H9 (cell line): ENCODE measurements around the gene VAV2. TPM values are rescaled to one million over a fixed set of nuclear protein-coding genes. Genes with fewer than 3 reads are reported as not detected.

Experiments used
- DNase-seq: peaks from one replicate; pipeline ENCODE4 v3.0.0-alpha.2; 2017
- H2AFZ ChIP-seq: one replicate; pipeline ENCODE4 v1.6.1; 2013; ENCODE audit warnings: mild to moderate bottlenecking, low read length, control low read depth, moderate library complexity
- H2AK5ac ChIP-seq: 2 replicates; pipeline ENCODE4 v1.6.1; 2013; ENCODE audit warnings: low read length, control low read depth, mixed read lengths; ENCODE audit not compliant: insufficient read length
- H2BK120ac ChIP-seq: one replicate; pipeline ENCODE4 v1.6.1; 2013; ENCODE audit warnings: low read depth, mild to moderate bottlenecking, low read length, control low read depth, inconsistent platforms; ENCODE audit not compliant: poor library complexity, severe bottlenecking
- H2BK12ac ChIP-seq: 2 replicates; pipeline ENCODE4 v1.6.1; 2013; ENCODE audit warnings: low read length, control low read depth, mixed read lengths, low read depth; ENCODE audit not compliant: insufficient read length
- H2BK15ac ChIP-seq: 2 replicates; pipeline ENCODE4 v1.6.1; 2013; ENCODE audit warnings: low read depth, low read length, control low read depth
- H2BK20ac ChIP-seq: one replicate; pipeline ENCODE4 v1.6.1; 2013; ENCODE audit warnings: low read depth, mild to moderate bottlenecking, low read length, control low read depth, inconsistent platforms; ENCODE audit not compliant: poor library complexity, severe bottlenecking
- H2BK5ac ChIP-seq: 2 replicates; pipeline ENCODE4 v1.6.1; 2013; ENCODE audit warnings: low read length, control low read depth, mixed read lengths; ENCODE audit not compliant: insufficient read length
- H3K14ac ChIP-seq: 2 replicates; pipeline ENCODE4 v1.6.1; 2013; ENCODE audit warnings: low read length, control low read depth; ENCODE audit not compliant: insufficient read depth
- H3K18ac ChIP-seq: 2 replicates; pipeline ENCODE4 v1.6.1; 2013; ENCODE audit warnings: low read depth, mild to moderate bottlenecking, mixed read lengths, low read length, control low read depth; ENCODE audit not compliant: insufficient read length
- H3K23ac ChIP-seq: 2 replicates; pipeline ENCODE4 v1.6.1; 2013; ENCODE audit warnings: low read length, control low read depth, mixed read lengths, low read depth; ENCODE audit not compliant: insufficient read length
- H3K23me2 ChIP-seq: 2 replicates; pipeline ENCODE4 v1.6.1; 2013; ENCODE audit warnings: low read depth, mild to moderate bottlenecking, mixed read lengths, low read length, control low read depth; ENCODE audit not compliant: insufficient read length, poor library complexity, severe bottlenecking
- H3K27ac ChIP-seq: 2 replicates; pipeline ENCODE4 v1.5.1; 2013; ENCODE audit warnings: low read length, control low read depth, mixed read lengths, low read depth; ENCODE audit not compliant: insufficient read length
- H3K27me3 ChIP-seq: 2 replicates; pipeline ENCODE4 v1.6.1; 2013; ENCODE audit warnings: low read length, control low read depth, inconsistent platforms; ENCODE audit not compliant: insufficient read depth
- H3K4ac ChIP-seq: 2 replicates; pipeline ENCODE4 v1.6.1; 2013; ENCODE audit warnings: low read depth, mild to moderate bottlenecking, control low read depth, inconsistent platforms, low read length, moderate library complexity
- H3K4me1 ChIP-seq: 2 replicates; pipeline ENCODE4 v1.6.1; 2013; ENCODE audit warnings: low read length, control low read depth, inconsistent platforms; ENCODE audit not compliant: insufficient read depth
- H3K4me2 ChIP-seq: 2 replicates; pipeline ENCODE4 v1.6.1; 2013; ENCODE audit warnings: low read length, control low read depth, mixed read lengths; ENCODE audit not compliant: insufficient read length, insufficient read depth
- H3K56ac ChIP-seq: 2 replicates; pipeline ENCODE4 v1.6.1; 2013; ENCODE audit warnings: low read depth, mild to moderate bottlenecking, mixed read lengths, low read length, control low read depth; ENCODE audit not compliant: insufficient read length
- H3K79me1 ChIP-seq: 2 replicates; pipeline ENCODE4 v1.6.1; 2013; ENCODE audit warnings: low read depth, mild to moderate bottlenecking, moderate library complexity, low read length, control low read depth, inconsistent platforms; ENCODE audit not compliant: insufficient read depth, poor library complexity, severe bottlenecking
- H3K79me2 ChIP-seq: 2 replicates; pipeline ENCODE4 v1.6.1; 2013; ENCODE audit warnings: low read length, control low read depth, inconsistent platforms; ENCODE audit not compliant: insufficient read depth
- H3K9ac ChIP-seq: 2 replicates; pipeline ENCODE4 v1.6.1; 2013; ENCODE audit warnings: low read length, control low read depth, mixed read lengths; ENCODE audit not compliant: insufficient read length; ENCODE audit errors: extremely low read depth
- H3K9me3 ChIP-seq: one replicate; pipeline ENCODE4 v1.6.1; 2013; ENCODE audit warnings: low read depth, low read length, inconsistent platforms; ENCODE audit not compliant: control insufficient read depth
- H3T11ph ChIP-seq: one replicate; pipeline ENCODE4 v1.6.1; 2013; ENCODE audit warnings: mild to moderate bottlenecking, low read length, control low read depth, inconsistent platforms
- H4K20me1 ChIP-seq: one replicate; pipeline ENCODE4 v1.6.1; 2013; ENCODE audit not compliant: control insufficient read depth, insufficient read length, insufficient read depth
- H4K5ac ChIP-seq: 2 replicates; pipeline ENCODE4 v1.6.1; 2013; ENCODE audit warnings: low read depth, mild to moderate bottlenecking, mixed read lengths, low read length, control low read depth; ENCODE audit not compliant: insufficient read length
- H4K8ac ChIP-seq: replicated peaks from 2 replicates; pipeline ENCODE4 v1.6.1; 2013; ENCODE audit warnings: low read length, control low read depth, mixed read lengths, low read depth; ENCODE audit not compliant: insufficient read length
- H4K91ac ChIP-seq: 2 replicates; pipeline ENCODE4 v1.6.1; 2013; ENCODE audit warnings: low read depth, mild to moderate bottlenecking, moderate library complexity, mixed read lengths, low read length, control low read depth; ENCODE audit not compliant: insufficient read length
- H3K27ac Mint-ChIP-seq, 3 experiments: 2 replicates in 2 of 3; 3 replicates in 1 of 3; pipeline ENCODE4 v1.8.0; 2020 to 2021; ENCODE audit warnings: mixed read lengths in 3 of 3, mild to moderate bottlenecking in 1 of 3, moderate library complexity in 1 of 3
- H3K27me3 Mint-ChIP-seq: 2 replicates; pipeline ENCODE4 v1.8.0; 2021; ENCODE audit warnings: low read depth, mild to moderate bottlenecking, moderate library complexity, mixed read lengths
- H3K36me3 Mint-ChIP-seq, 3 experiments: 2 replicates in 2 of 3; 3 replicates in 1 of 3; pipeline ENCODE4 v1.8.0; 2020 to 2021; ENCODE audit warnings: low read depth in 3 of 3, mixed read lengths in 3 of 3; ENCODE audit not compliant: insufficient read depth in 1 of 3
- H3K4me1 Mint-ChIP-seq, 2 experiments: 2 replicates each; pipeline ENCODE4 v1.8.0; 2020; ENCODE audit warnings: mixed read lengths in 2 of 2
- H3K4me3 Mint-ChIP-seq, 2 experiments: 2 replicates in 1 of 2; 3 replicates in 1 of 2; pipeline ENCODE4 v1.8.0; 2020 to 2021; ENCODE audit warnings: mild to moderate bottlenecking in 2 of 2, mixed read lengths in 2 of 2, moderate library complexity in 1 of 2
- H3K9me3 Mint-ChIP-seq, 2 experiments: 2 replicates in 1 of 2; 3 replicates in 1 of 2; pipeline ENCODE4 v1.8.0; 2020; ENCODE audit warnings: mild to moderate bottlenecking in 2 of 2, mixed read lengths in 2 of 2, moderate library complexity in 1 of 2
- WGBS: extraction: QIAGEN DNeasy Blood & Tissue Kit; methylation state at CpG from one replicate; pipeline ENCODE4 v1.1.7; 2013; ENCODE audit warnings: missing lambda C conversion rate, low lambda C conversion rate, mixed read lengths; ENCODE audit not compliant: insufficient read length; ENCODE audit errors: extremely low coverage; 5-methylcytosine and 5-hydroxymethylcytosine counted together
- total RNA-seq: library from RNA; stranded (reverse); gene quantifications from 2 replicates; pipeline ENCODE4 v1.2.1, GENCODE V29; 2021
- TF ChIP-seq, protein P1 (sequence below): fragments of 200-600 bp; sonication (generic); conservative IDR thresholded peaks from 3 replicates; pipeline ENCODE4 v1.8.0; 2021; ENCODE audit warnings: antibody characterized with exemption, mild to moderate bottlenecking

Gene VAV2
- total RNA-seq, 1 experiment from 2014 or later = 58.7 TPM

DNA sequence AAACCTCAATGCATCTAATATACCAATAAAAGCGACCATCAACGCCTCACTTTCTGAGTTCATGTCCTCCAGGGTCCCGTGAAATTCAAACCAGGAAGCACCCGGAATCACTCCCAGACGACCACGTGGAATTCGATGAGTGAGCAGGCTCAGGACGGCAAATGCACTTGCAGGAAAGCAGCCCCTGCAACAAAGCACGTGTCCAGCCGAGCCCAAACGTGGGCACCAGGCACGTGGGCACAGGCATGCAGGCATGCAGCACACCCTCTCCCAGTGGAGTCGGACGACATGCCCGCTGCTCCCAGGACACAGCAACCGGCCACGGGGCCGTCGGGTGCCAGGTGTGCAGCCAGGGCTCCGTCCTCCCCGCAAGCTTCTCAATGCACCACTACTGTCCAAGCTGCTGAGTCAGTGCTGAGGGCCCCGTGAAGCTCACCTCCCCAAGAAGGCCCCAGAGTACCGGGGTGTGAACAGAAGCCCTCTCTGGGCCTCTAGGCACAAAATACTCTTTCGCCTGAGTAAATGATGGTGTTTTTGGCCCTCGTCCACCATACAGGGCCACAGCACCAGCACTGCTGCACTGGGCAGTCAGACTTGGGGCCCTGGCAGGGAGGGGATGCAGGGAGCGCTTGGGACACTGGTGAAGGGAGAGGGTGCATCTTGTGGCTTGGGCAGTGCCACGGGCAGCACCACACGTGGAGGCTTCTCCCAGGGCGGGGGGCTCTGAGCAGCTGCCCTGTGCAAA lies 87.6 kb downstream of the VAV2 start:
- no peak overlapping the region for H3T11ph ChIP-seq
- H3K4ac ChIP-seq = no peak overlapping the region
- H3K79me1 ChIP-seq = no peaks in the 10 kb centered on the region
- H3K23me2 ChIP-seq = peaks cover 3% of the 10 kb centered on the region
- H2BK5ac ChIP-seq = no peak overlapping the region
- H2BK12ac ChIP-seq = no peak overlapping the region
- no peaks in the 10 kb centered on the region for H3K27me3 ChIP-seq
- no peaks in the 10 kb centered on the region for H3K4me1 ChIP-seq
- no peak for DNase-seq
- H3K9ac ChIP-seq = no peak overlapping the region
- WGBS = no CpG with 5 or more reads among the region's 29 CpGs
- H3K14ac ChIP-seq = no peak overlapping the region
- Mint-ChIP-seq H3K4me3 (no peak overlapping the region), H3K27me3 (no peaks in the 10 kb centered on the region), H3K36me3 (peaks cover 0 to 2% (median 0%) of the 10 kb centered on the region in 3 experiments; a peak in 1 of 7 replicates), H3K9me3 (no peaks in the 10 kb centered on the region; a peak in 1 of 5 replicates), H3K4me1 (peaks cover 7 to 15% of the 10 kb centered on the region in 2 experiments; a peak in 3 of 4 replicates), H3K27ac (peak overlapping the region in 2 of 3 experiments; percentile 13 to 76; a peak in 2 of 7 replicates)
- H3K23ac ChIP-seq = no peak overlapping the region
- H3K18ac ChIP-seq = no peak overlapping the region
- H3K4me2 ChIP-seq = no peak overlapping the region
- H3K79me2 ChIP-seq = no peaks in the 10 kb centered on the region; the same call in 1 of the 2 replicates
- H4K91ac ChIP-seq = no peak overlapping the region
- H2AK5ac ChIP-seq = no peak overlapping the region
- H4K8ac ChIP-seq = no peak overlapping the region
- H2BK15ac ChIP-seq = no peak overlapping the region
- H2BK120ac ChIP-seq = no peak overlapping the region
- H2BK20ac ChIP-seq = no peak overlapping the region
- H4K5ac ChIP-seq = no peak overlapping the region
- TF ChIP-seq, protein P1, sequence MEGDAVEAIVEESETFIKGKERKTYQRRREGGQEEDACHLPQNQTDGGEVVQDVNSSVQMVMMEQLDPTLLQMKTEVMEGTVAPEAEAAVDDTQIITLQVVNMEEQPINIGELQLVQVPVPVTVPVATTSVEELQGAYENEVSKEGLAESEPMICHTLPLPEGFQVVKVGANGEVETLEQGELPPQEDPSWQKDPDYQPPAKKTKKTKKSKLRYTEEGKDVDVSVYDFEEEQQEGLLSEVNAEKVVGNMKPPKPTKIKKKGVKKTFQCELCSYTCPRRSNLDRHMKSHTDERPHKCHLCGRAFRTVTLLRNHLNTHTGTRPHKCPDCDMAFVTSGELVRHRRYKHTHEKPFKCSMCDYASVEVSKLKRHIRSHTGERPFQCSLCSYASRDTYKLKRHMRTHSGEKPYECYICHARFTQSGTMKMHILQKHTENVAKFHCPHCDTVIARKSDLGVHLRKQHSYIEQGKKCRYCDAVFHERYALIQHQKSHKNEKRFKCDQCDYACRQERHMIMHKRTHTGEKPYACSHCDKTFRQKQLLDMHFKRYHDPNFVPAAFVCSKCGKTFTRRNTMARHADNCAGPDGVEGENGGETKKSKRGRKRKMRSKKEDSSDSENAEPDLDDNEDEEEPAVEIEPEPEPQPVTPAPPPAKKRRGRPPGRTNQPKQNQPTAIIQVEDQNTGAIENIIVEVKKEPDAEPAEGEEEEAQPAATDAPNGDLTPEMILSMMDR = no peak
- no peaks in the 10 kb centered on the region for H4K20me1 ChIP-seq
- H3K56ac ChIP-seq = no peak overlapping the region
- H2AFZ ChIP-seq = no peak overlapping the region
- no peaks in the 10 kb centered on the region for H3K9me3 ChIP-seq
- H3K27ac ChIP-seq = no peak overlapping the region
